Kidney capillary endothelial cell (primary cell): ENCODE data around the gene RERG.

Experiments used
- DNase-seq: peaks from one replicate; pipeline ENCODE4 v3.0.0-alpha.2; 2018; ENCODE audit warnings: low spot score

RERG gene

GRCh38 chr12:15186597-15186996 lies 34.6 kb downstream of the RERG start:
- DNase-seq: no peak

- no peak for DNase-seq
These were observed 36.7 kb downstream of the RERG start for GRCh38 chr12:15184484-15184883.

DNA sequence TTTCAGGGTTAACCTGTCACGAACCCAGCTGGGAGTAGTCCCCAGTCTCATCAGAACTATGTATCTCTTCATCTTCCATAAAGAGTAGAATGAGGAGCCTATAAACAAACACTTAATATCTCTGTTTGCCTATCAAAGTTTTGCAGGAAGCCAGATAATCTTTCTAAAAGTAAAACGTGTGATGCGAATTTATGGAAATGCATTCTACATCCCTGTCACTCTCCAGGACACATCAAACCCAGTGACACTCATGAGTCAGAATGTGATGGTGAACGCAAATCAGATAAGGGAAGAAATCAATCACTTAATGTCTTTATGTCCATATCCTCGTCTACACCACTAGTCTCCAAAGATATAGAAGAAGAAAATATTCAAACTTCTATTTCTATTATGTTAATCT lies 37.4 kb downstream of the RERG start:
- DNase-seq: no peak

GRCh38 chr12:15181017-15181683 lies 40.1 kb downstream of the RERG start:
- DNase-seq: no peak

DNA sequence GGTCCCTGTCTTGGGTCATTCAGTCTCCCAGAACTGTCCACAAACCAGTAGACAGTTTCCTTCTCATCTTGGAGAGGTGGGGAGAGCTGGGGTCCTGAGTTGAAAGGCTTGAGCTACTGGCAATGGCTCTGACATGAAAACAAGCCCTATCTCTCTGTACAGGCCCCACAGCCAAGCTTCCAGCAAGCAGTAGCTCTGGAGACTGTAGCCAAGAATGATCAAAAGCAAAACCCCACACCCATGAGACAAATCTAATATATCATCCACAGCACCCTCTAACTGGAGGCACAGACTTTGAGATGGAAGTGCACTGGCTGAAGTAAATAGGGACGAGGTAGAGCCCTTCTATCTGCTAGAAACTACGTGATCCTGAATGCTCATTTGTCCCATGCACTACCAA lies 40.9 kb downstream of the RERG start:
- DNase-seq: no peak

- no peak for DNase-seq
These were observed 41.5 kb downstream of the RERG start for GRCh38 chr12:15179672-15180071.

DNA sequence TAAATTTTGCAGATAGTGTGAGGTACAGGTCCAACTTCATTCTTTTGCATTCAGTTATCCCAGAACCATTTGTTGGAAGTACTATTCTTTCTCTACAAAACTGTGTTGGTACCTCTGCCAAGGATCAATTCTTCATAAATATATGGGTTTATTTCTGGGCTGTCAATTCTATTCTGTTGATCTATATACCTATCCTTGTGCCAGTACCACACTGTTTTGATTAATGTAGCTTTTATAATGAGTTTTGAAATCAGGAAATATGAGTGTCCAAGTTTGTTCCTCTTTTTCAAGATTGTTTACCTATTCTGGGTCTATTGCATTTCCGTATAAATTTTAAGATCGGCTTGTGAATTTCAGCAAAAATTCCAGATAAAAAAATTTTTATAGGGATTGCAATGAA lies 48.1 kb downstream of the RERG start:
- DNase-seq: no peak

- no peak for DNase-seq
These were observed 49.0 kb downstream of the RERG start for GRCh38 chr12:15172060-15172822.

DNA sequence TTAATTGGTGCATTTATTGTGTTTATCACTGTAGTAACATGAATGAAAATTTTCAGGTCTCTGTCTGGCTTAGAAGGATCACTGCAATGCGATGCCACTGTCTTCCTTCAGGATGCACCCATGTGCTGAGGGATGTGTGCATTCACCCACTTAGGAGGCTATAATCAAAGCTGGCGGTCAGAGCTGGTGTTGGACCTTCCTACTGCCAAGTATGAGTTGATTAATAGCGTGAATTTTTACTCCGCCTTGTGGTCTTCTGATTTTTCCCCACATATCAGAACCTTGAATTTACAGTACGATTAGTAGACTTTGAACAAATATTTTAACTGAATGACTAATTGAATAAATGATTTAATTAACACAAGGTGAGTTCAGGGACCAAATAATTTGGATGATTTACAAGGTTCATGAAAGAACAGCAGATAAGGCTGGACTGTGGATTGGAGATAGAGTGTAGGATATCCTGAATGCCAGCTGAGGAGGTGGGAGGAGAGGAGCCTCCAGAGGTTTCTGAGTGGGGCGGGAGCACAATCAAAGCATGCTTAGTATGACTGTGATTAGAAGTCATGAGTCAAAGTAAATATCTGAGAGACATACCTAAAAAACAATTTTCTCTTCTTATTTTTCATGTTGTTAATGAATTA lies 50.1 kb downstream of the RERG start:
- no peak for DNase-seq

GRCh38 chr12:15168026-15168678 lies 53.1 kb downstream of the RERG start:
- no peak for DNase-seq

GRCh38 chr12:15165012-15165659 lies 56.1 kb downstream of the RERG start:
- DNase-seq: no peak

DNA sequence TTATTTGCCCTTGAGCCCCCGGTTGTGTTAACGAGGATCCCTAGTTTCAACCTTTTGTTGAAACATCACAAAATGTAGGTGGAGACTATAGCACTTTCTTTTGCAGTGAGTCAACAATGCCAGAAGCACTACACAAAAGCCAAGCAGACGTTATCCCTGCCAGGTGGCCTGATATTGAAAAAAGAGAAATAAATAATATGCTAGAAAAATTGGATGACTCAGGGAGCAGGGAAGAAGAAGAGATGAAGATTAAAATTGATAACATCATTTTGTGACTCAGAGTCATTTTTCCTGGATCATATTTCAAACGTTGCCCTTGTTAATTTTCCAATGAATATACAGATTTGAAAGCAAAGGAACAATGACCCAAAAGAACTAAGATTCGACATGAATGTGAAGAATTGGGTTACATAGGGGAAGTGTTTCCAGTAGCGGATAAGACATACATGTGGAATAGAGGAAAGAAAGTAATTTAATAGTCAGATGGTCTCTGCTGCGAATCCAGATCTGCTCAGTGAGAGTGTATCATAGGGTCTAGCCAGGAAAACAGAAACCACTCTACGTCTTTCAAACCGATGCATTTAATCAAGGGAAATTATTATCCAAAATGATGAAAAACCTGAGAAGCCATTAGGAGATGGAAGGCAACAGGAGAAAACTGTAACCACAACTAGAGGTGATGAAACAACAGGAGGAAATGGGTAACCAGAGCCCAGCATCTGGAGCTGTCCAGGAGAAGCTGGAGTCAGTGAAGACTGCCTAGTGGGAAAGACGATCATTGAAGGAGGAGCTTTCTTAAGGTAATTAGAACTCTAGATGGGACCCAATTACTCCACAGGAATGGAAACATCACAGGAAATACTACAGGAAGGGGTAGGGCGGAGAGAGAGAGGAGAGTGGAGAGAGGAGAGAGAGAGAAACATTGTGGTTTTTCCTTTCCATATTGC lies 57.9 kb downstream of the RERG start:
- no peak for DNase-seq

- DNase-seq: no peak
These were observed 63.1 kb downstream of the RERG start for GRCh38 chr12:15158083-15158482.

DNA sequence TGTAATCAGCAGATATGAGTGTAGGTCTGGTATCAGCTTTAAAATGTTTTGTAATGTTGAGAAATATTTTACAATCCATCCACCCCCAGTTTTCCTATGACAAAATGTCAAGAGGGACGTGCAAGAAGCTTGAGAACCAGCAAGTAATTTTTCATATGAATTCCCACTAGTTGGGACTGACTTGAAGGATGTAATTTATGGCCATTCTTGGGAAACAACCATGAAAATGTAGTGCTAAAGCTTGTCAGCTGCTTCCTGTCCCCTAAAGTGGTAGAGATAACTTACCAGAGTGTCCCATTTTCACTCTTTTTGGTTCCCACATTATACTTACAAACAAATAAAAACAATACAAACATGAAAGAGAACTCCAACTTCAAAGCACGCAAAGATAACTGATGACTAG lies 63.9 kb downstream of the RERG start:
- DNase-seq: no peak

DNA sequence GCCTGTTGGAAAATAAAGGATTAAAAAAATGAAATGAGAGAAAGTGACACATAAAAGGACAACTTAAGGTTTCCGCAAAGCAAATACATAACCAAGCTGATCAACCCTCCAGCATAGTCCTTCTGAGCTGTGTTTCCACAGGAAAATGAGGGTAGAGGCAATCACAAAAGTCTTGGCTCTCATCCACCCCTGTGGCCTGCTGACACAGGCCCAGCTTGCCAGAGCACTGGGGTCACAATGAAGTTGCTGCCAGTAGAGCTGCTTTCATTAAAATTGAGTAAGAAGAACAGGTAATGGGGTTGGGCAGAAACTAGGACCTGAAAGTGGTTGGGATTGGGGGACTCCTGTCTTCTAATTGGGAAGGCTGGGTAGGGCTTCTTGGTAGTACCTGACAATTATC lies 65.9 kb downstream of the RERG start:
- DNase-seq: no peak

DNA sequence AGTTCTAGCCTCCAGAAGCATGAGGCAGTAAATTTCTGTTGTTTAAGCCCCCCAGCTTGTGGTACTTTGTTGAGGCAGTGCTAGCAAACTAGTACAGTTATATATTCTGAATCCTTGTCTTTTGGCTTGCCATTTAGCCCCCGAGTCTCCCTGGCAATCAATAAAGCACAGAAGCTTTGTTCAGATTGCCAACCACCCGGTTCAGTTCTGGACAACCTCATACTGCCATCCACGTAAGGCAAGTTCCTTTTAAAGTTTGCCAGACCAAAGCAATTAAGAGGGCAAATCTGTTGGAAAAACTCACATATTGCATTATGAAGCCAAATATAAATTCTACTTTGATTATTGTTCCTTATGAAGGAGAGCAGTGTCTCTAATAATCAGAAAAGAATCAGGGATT lies 67.1 kb downstream of the RERG start:
- DNase-seq: no peak

DNA sequence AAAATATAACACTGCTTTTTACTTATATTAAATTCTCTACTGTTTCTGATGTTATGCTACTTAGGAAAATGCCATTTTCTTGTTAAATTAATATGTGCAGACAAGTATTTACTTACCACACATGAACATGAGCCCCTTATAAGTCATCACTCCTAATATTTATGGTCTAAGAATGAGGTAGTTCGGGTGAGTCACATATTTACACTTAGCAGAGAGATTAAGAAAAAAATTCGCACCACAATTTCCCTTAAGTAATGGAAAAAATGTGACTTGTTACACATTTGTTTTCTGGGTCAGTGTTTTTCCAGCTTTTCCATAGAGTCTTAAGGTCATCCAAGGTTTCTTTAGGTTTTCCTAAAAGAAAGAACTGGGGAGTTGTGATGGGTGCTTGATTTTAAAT lies 68.3 kb downstream of the RERG start:
- DNase-seq: no peak

- DNase-seq: no peak
These were observed 68.8 kb downstream of the RERG start for GRCh38 chr12:15152456-15152855.

- DNase-seq: no peak
These were observed 69.8 kb downstream of the RERG start for GRCh38 chr12:15151161-15152091.

- DNase-seq: no peak
These were observed 74.6 kb downstream of the RERG start for GRCh38 chr12:15146585-15146984.
